ENCODE measurements around the gene ABCA3. TPM values are rescaled to one million over a fixed set of nuclear protein-coding genes. Genes with fewer than 3 reads are reported as not detected.

ABCA3 gene
- total RNA-seq, 1 experiment from 2014 or later, result 9.0 TPM

- ChIA-PET CTCF (no interaction called here), POLR2A (ENCODE audit: low non-redundant PET) (no interaction called here)
- H3K36me3 ChIP-seq (ENCODE audit: insufficient read depth, low read length, poor library complexity, severe bottlenecking), result no peaks in the 10 kb centered on the region
- intact Hi-C loops (cut with micrococcal nuclease; ENCODE audit: unreplicated experiment), result no loop called here
- DNase-seq (ENCODE audit: low spot score), result no peak
- no peak overlapping the region for H3K4me3 ChIP-seq (ENCODE audit: low read depth, low read length, poor library complexity, severe bottlenecking)
- H3K9me3 ChIP-seq (ENCODE audit: low read depth, low read length, poor library complexity, severe bottlenecking), result no peaks in the 10 kb centered on the region
- no peaks in the 10 kb centered on the region for H3K4me1 ChIP-seq (ENCODE audit: insufficient read depth, low read length, poor library complexity, severe bottlenecking)
- no peak for TF ChIP-seq EZH2 (IDR thresholded peaks at IDR 0.05; ENCODE audit: borderline replicate concordance, low read depth, low read length, poor library complexity, severe bottlenecking)
- no peak for TF ChIP-seq CTCF (conservative IDR thresholded peaks at IDR 0.05; ENCODE audit: low read depth, low read length)
- no TSS peak for BruUV-seq (replicated peaks)
- H3K27ac ChIP-seq (ENCODE audit: low read depth, low read length, poor library complexity, severe bottlenecking), result no peak overlapping the region
- H3K27me3 ChIP-seq (replicated peaks; ENCODE audit: insufficient read depth, low read depth, low read length, poor library complexity), result no peaks in the 10 kb centered on the region
Measured at GRCh38 chr16:2284797-2285576, 55.5 kb downstream of the ABCA3 start.

GRCh38 chr16:2284001-2284770, 56.3 kb downstream of the ABCA3 start:
- no peak overlapping the region for H3K27ac ChIP-seq (ENCODE audit: low read depth, low read length, poor library complexity, severe bottlenecking)
- ChIA-PET POLR2A (ENCODE audit: low non-redundant PET) (no interaction called here), CTCF (no interaction called here)
- no peak for DNase-seq (ENCODE audit: low spot score)
- no peaks in the 10 kb centered on the region for H3K36me3 ChIP-seq (ENCODE audit: insufficient read depth, low read length, poor library complexity, severe bottlenecking)
- no peaks in the 10 kb centered on the region for H3K9me3 ChIP-seq (ENCODE audit: low read depth, low read length, poor library complexity, severe bottlenecking)
- intact Hi-C loops (cut with micrococcal nuclease; ENCODE audit: unreplicated experiment), result no loop called here
- H3K27me3 ChIP-seq (replicated peaks; ENCODE audit: insufficient read depth, low read depth, low read length, poor library complexity), result no peaks in the 10 kb centered on the region
- no peak overlapping the region for H3K4me3 ChIP-seq (ENCODE audit: low read depth, low read length, poor library complexity, severe bottlenecking)
- H3K4me1 ChIP-seq (ENCODE audit: insufficient read depth, low read length, poor library complexity, severe bottlenecking), result no peaks in the 10 kb centered on the region
- no peak for TF ChIP-seq CTCF (conservative IDR thresholded peaks at IDR 0.05; ENCODE audit: low read depth, low read length)
- TF ChIP-seq EZH2 (IDR thresholded peaks at IDR 0.05; ENCODE audit: borderline replicate concordance, low read depth, low read length, poor library complexity, severe bottlenecking), result no peak
- BruUV-seq (replicated peaks), result no TSS peak

- no peaks in the 10 kb centered on the region for H3K4me1 ChIP-seq (ENCODE audit: insufficient read depth, low read length, poor library complexity, severe bottlenecking)
- BruUV-seq (replicated peaks), result no TSS peak
- H3K27ac ChIP-seq (ENCODE audit: low read depth, low read length, poor library complexity, severe bottlenecking), result no peak overlapping the region
- H3K27me3 ChIP-seq (replicated peaks; ENCODE audit: insufficient read depth, low read depth, low read length, poor library complexity), result no peaks in the 10 kb centered on the region
- TF ChIP-seq CTCF (conservative IDR thresholded peaks at IDR 0.05; ENCODE audit: low read depth, low read length) (no peak), EZH2 (IDR thresholded peaks at IDR 0.05; ENCODE audit: borderline replicate concordance, low read depth, low read length, poor library complexity, severe bottlenecking) (no peak)
- no peak overlapping the region for H3K4me3 ChIP-seq (ENCODE audit: low read depth, low read length, poor library complexity, severe bottlenecking)
- POLR2A ChIA-PET (ENCODE audit: low non-redundant PET), result no interaction called here
- CTCF ChIA-PET, result no interaction called here
- H3K36me3 ChIP-seq (ENCODE audit: insufficient read depth, low read length, poor library complexity, severe bottlenecking), result no peaks in the 10 kb centered on the region
- no peak for DNase-seq (ENCODE audit: low spot score)
- intact Hi-C loops (cut with micrococcal nuclease; ENCODE audit: unreplicated experiment), result no loop called here
- no peaks in the 10 kb centered on the region for H3K9me3 ChIP-seq (ENCODE audit: low read depth, low read length, poor library complexity, severe bottlenecking)
Measured at GRCh38 chr16:2282866-2283555, 57.5 kb downstream of the ABCA3 start.
